ENCODE measurements around the gene CDA.

The CDA gene

DNA sequence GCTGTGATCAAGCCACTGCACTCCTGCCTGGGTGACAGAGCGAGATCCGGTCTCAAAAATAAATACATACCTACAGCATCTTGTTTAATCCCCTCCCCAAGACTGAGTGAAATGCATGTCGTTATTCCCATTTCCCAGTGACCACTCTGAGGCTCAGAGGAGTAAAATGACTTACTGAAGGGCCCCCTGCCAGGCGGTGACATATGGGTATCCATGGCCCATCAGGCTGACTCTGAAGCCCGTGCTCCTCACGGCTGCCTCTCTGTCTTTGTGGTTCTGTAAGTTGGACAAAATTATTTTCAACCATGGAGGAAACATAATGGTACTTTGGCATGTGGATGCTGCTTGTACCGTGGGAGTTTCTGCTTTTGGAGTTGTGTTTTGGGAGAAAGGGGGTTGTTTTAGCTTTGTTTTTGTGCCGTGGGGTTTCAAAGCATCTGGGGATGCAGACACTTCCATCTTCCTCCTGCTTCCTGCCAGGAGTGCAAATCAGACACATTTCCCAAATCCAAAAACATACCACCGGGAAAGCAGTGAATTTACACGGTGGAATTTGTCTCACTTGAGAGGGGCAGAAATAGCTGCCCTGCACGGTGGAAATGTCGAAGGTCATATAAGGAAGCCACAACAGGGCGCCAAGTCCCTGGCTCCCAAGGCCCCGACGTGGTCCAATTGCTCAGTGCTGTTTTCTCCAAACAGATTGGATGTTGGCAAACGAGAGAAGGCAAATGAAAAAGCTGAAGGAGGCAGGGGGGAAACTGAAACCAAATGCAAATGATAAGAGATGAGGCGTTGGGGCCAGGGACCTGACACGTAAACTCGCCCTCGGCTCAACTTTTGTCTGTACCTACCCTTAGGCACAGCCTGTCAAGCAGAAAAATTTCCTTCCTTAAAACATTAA, 27.3 kb downstream of the CDA start:
- no peak for DNase-seq (ENCODE audit: low read depth in 2 of 2)

DNA sequence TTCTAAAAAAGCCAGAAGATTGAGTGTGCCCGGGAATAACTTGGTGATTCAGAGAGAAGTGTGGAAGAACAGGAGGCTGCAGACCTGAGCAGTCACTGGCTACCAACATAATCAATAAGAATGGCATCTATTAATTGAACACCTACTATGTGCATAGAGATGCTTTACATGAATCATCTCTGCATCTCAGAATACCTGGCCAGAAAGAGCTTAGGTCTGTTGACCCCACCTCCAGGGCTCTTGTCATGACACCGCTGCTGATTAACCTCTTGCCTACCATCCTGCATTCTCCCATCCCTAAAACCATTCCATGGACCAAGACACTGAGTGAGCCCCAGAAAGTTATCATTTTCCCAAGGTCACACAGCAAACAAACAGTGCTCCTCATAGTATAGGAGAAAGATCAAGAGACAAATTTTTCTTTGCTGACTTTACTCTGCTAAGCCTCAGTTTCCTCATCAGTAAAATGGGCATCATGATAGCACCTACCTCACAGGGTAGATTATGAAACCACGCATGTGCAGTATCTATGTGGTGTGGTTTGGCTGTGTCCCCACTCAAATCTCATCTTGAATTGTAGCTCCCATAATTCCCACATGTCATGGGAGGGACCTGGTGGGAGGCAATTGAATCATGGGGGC, 28.1 kb downstream of the CDA start:
- DNase-seq (ENCODE audit: low read depth in 2 of 2), result no peak

DNA sequence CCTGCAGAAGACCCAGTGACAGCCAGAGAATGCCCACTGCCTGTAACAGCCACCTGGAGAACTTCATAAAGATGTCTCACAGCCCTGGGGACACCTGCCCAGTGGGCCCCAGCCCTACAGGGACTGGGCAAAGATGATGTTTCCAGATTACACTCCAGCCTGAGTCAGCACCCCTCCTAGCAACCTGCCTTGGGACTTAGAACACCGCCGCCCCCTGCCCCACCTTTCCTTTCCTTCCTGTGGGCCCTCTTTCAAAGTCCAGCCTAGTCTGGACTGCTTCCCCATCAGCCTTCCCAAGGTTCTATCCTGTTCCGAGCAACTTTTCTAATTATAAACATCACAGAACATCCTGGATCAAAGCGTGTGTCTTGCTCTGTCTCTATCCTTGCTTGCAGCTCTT, 29.7 kb downstream of the CDA start:
- no peak for DNase-seq (ENCODE audit: low read depth in 2 of 2)

DNA sequence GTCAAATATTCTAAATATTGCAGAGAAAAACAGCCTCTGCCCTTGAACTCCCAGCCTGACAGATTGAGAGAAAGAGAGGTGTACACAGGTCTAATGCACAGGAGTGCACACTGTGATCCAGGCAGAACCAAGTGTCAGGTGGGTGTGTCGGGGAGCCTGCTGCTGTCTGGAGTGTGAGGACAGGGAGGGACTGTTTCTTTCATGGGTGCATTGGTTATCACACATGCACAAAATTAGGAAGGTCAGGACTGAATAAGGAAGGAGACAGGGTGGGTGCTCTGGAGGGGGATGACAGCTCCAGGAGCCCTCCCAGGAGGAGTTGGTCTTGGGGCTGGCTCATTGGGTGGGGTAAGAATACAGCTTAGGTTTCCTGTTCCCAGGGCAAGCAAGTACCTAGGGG, 31.1 kb downstream of the CDA start:
- no peak for DNase-seq (ENCODE audit: low read depth in 2 of 2)

DNA sequence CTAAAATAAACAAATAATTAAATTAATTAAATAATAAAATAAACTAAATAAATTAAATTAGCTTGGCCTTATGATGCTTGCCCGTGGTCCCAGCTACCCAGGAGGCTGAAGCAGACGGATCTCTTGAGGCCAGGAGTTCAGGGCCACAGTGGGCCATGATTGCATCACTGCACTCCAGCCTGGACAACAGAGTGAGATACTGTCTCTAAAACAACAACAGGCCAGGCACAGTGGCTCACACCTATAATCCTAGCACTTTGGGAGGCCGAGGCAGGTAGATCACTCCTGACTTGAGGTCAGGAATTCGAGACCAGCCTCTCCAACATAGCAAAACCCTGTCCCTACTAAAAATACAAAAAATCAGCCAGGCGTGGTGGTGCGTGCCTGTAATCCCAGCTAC, 32.1 kb downstream of the CDA start:
- DNase-seq (ENCODE audit: low read depth in 2 of 2), result no peak

DNA sequence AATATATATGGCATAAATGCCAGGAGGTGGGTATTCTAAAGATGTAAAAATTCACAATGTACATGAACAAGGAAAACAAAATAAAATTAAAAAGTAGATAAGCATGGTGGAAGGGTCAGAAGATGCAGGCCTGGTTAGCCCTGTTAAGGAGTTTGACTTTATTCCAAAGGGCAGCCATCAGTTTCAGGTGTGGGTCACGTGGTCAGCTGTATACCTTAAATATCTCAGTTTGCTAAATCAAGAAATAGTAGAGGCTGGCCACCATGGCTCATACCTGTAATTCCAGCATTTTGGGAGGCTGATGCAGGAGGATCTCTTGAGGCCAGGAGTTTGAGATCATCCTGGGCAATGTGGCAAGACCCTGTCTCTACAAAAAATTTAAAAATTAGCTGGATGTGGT, 35.8 kb downstream of the CDA start:
- DNase-seq (ENCODE audit: low read depth in 2 of 2), result no peak

GRCh38 chr1:20625176-20626097, 36.5 kb downstream of the CDA start:
- no peak for DNase-seq (ENCODE audit: low read depth in 2 of 2)

DNA sequence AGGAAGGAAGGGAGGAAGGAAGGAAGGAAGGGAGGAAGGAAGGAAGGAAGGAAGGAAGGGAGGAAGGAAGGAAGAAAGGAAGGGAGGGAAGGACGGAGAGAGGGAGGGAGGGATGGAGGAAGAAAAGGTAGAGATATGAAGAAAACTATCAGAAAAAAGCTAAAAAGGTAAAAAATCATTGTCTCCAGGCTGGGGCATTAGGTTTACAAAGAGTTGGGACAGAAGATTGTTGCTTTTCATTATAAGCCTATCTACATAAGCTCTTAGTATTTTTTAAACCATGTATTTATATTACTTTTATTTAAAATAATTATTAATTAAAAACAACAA, 37.2 kb downstream of the CDA start:
- DNase-seq (ENCODE audit: low read depth in 2 of 2), result no peak

- DNase-seq (ENCODE audit: low read depth in 2 of 2), result no peak
Measured at GRCh38 chr1:20626524-20626923, 37.6 kb downstream of the CDA start.

GRCh38 chr1:20630729-20631128, 41.8 kb downstream of the CDA start:
- no peak for DNase-seq (ENCODE audit: low read depth in 2 of 2)

DNA sequence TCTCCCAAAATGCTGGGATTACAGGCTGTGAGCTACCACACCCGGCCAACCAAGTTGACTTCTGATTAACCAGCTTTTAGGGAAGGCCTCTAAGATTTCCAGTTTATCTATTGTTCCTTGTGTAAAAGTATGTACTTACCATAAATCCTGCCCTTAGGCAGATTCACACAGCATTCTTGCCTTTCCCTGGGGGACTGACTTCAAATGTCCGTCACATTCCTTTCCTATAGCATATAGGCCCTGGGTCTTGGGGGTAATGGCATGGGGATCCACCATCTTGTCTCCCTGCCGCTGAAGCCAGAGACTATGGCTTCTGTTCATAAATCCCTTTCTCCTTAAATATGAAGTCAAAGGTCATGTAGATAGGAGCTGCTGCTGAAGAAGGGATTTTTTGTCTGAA, 43.5 kb downstream of the CDA start:
- DNase-seq (ENCODE audit: low read depth in 2 of 2), result no peak

DNA sequence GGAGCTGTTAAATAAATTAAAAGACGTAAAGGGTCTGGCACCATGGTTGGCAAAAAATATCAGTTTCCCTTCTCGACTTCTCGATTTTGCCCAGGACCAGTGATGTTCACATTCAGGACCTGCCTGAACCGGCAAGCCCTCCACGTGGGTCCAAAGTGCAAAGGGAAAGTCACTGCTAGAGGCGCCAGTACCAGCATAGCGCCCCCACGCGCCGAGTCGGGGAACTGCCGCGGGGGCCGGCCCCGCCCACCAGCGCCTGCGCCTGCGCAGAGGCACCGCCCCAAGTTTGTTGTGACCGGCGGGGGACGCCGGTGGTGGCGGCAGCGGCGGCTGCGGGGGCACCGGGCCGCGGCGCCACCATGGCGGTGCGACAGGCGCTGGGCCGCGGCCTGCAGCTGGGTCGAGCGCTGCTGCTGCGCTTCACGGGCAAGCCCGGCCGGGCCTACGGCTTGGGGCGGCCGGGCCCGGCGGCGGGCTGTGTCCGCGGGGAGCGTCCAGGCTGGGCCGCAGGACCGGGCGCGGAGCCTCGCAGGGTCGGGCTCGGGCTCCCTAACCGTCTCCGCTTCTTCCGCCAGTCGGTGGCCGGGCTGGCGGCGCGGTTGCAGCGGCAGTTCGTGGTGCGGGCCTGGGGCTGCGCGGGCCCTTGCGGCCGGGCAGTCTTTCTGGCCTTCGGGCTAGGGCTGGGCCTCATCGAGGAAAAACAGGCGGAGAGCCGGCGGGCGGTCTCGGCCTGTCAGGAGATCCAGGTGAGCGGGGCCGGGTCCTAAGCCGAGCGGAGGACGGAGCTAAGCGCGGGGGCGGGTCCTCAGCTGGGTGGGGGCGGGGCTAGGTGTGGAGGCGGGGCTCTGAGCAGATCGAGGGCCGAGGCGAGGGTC, 44.5 kb downstream of the CDA start, which contains the start of gene PINK1:
Gene PINK1 (plus strand): TSS at position 269 of the 875 bp plus-strand sequence. CDS start 91 bp downstream, at position 360.
- peak; percentile 71 to 82 for DNase-seq (ENCODE audit: low read depth in 2 of 2)

DNA sequence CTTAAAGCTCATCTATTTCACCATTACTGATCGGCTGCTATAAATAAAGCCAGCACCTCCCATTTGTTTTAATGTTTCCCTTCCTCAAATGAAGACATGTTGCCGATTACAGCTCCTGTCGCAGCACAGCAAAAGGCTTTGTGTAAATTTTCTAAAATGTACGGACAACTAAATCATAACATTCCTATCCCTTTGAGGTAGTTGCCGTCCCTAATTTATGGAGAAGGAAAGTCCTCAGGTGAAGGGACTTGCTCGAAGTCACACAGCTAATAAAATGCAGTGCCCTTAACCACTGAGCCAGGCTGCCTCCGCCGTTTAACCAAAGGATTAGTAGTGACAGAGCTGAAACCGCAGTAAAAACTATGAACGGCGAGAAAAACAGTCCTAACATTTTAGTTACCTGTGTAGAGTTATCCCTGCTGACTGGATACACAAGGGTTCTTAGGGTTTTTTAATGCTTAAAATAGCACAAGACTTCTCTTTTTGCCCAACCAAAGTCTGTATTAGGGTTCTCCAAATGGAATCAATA, 45.2 kb downstream of the CDA start:
- no peak for DNase-seq (ENCODE audit: low read depth in 2 of 2)

DNA sequence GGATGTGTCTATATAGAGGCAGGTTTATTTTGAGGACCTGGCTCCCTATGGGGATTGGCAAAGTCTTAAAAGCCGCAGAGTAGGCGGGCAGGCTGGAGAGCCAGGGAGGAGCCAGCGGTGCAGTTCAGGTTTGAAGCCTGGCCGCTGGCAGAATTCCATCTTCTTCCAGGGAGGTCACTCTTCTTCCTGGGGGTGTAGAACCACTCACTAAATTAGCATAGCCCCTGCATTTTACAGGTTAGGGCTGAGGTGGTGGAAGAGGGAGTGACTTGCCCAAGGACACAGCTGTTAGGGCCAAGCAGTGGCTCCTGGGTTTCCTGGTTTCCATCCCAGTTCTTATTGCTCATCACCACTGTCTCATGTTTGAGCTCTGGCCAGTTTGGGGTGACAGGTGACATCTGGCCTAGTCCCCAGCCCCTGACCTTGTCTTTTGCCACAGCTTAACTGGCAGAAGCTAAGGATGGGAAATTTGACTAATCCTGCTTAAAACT, 45.7 kb downstream of the CDA start:
- no peak for DNase-seq (ENCODE audit: low read depth in 2 of 2)

GRCh38 chr1:20636785-20637347, 48.0 kb downstream of the CDA start:
- DNase-seq (ENCODE audit: low read depth in 2 of 2), result no peak

- peak in 1 of 2 donors; percentile 9 for DNase-seq (ENCODE audit: low read depth in 2 of 2)
Measured at GRCh38 chr1:20640183-20640597, 51.3 kb downstream of the CDA start.

GRCh38 chr1:20641975-20642374, 53.1 kb downstream of the CDA start:
- DNase-seq (ENCODE audit: low read depth in 2 of 2), result no peak

- DNase-seq (ENCODE audit: low read depth in 2 of 2), result no peak
Measured at GRCh38 chr1:20643080-20643479, 54.2 kb downstream of the CDA start.

DNA sequence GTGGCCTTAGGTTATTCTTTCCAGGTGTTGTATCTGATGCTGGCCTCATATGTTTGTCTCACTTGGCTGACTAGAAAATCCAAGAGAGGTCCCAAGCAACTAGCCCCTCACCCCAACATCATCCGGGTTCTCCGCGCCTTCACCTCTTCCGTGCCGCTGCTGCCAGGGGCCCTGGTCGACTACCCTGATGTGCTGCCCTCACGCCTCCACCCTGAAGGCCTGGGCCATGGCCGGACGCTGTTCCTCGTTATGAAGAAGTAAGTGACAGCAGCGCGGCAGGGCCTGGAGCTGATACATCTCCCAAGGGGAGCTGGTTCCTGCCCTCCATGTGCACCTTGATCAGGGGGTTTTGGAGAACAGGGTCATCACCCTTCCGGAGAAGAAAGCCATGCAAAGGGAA, 55.5 kb downstream of the CDA start:
- no peak for DNase-seq (ENCODE audit: low read depth in 2 of 2)

GRCh38 chr1:20645414-20645813, 56.5 kb downstream of the CDA start:
- no peak for DNase-seq (ENCODE audit: low read depth in 2 of 2)
